ENCODE measurements around the gene PCDHA1.

Gene PCDHA1

GRCh38 chr5:141001446-141001843, 215.5 kb downstream of the PCDHA1 start:
- H3K4me3 ChIP-seq (ENCODE audit: low read depth, low read length), result no peak overlapping the region
- no peak for TF ChIP-seq CTCF (IDR thresholded peaks at IDR 0.05; ENCODE audit: low read depth, low read length, missing control alignments)
- in situ Hi-C loops (cut with HindIII; ENCODE audit: low pct_ligation_motif_present, low sequenced_read_pairs), result no loop called here
- H3K27ac ChIP-seq, result no peak overlapping the region
- no peaks in the 10 kb centered on the region for H3K36me3 ChIP-seq (replicated peaks)
- DNase-seq, result no peak
- H3K27me3 ChIP-seq (replicated peaks), result no peaks in the 10 kb centered on the region

GRCh38 chr5:141001844-141002604, 216.1 kb downstream of the PCDHA1 start:
- TF ChIP-seq CTCF (IDR thresholded peaks at IDR 0.05; ENCODE audit: low read depth, low read length, missing control alignments), result no peak
- H3K36me3 ChIP-seq (replicated peaks), result no peaks in the 10 kb centered on the region
- H3K27me3 ChIP-seq (replicated peaks), result no peaks in the 10 kb centered on the region
- in situ Hi-C loops (cut with HindIII; ENCODE audit: low pct_ligation_motif_present, low sequenced_read_pairs), result no loop called here
- no peak overlapping the region for H3K27ac ChIP-seq
- H3K4me3 ChIP-seq (ENCODE audit: low read depth, low read length), result no peak overlapping the region
- DNase-seq, result no peak

- Histone ChIP-seq H3K27ac (no peak overlapping the region), H3K4me3 (ENCODE audit: low read depth, low read length) (no peak overlapping the region), H3K27me3 (replicated peaks) (no peaks in the 10 kb centered on the region), H3K36me3 (replicated peaks) (no peaks in the 10 kb centered on the region)
- no peak for TF ChIP-seq CTCF (IDR thresholded peaks at IDR 0.05; ENCODE audit: low read depth, low read length, missing control alignments)
- DNase-seq, result no peak
- in situ Hi-C loops (cut with HindIII; ENCODE audit: low pct_ligation_motif_present, low sequenced_read_pairs), result no loop called here
Observed at GRCh38 chr5:141002605-141002965, 216.6 kb downstream of the PCDHA1 start.

- H3K27ac ChIP-seq, result no peak overlapping the region
- DNase-seq, result no peak
- no peaks in the 10 kb centered on the region for H3K27me3 ChIP-seq (replicated peaks)
- no peak for TF ChIP-seq CTCF (IDR thresholded peaks at IDR 0.05; ENCODE audit: low read depth, low read length, missing control alignments)
- H3K4me3 ChIP-seq (ENCODE audit: low read depth, low read length), result no peak overlapping the region
- in situ Hi-C loops (cut with HindIII; ENCODE audit: low pct_ligation_motif_present, low sequenced_read_pairs), result no loop called here
- H3K36me3 ChIP-seq (replicated peaks), result no peaks in the 10 kb centered on the region
Observed at GRCh38 chr5:141003031-141003430, 217.1 kb downstream of the PCDHA1 start.

GRCh38 chr5:141003791-141004611, 218.1 kb downstream of the PCDHA1 start:
- TF ChIP-seq CTCF (IDR thresholded peaks at IDR 0.05; ENCODE audit: low read depth, low read length, missing control alignments), result no peak
- in situ Hi-C loops (cut with HindIII; ENCODE audit: low pct_ligation_motif_present, low sequenced_read_pairs), result no loop called here
- H3K27ac ChIP-seq, result no peak overlapping the region
- H3K4me3 ChIP-seq (ENCODE audit: low read depth, low read length), result no peak overlapping the region
- H3K27me3 ChIP-seq (replicated peaks), result no peaks in the 10 kb centered on the region
- no peaks in the 10 kb centered on the region for H3K36me3 ChIP-seq (replicated peaks)
- no peak for DNase-seq
